IPS DF 19.7 (cell line): ENCODE measurements around the gene MRPL46.
"Not testable (repeated sequence)": the region's sequence is repeated elsewhere in the genome, so short reads cannot be mapped to it uniquely, and the experiment has no call there.

ENCODE experiments used
- DNase-seq: peaks from one replicate; pipeline ENCODE4 v3.0.0-alpha.2; 2013; ENCODE audit warnings: low read depth, low spot score

The MRPL46 gene

DNA sequence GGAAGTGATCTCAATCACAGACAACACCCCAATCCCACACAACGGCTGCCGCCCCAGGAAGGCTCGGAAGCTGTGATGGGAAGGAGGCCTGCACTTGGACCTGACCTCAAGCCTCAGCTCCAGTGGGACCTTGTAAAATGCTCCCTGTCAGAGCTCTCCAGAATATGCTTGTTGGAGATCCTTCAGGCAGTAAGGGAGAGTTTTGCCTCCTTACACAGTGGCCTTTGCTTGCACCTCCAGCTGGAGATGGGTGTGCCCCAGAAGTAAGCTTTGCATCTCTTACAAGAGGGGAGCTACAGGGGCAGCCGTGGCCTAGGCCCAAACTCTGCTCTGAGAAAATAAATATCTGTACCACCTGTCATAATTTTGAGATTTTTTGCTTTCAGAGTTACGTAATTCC, 10.7 kb upstream of the MRPL46 start:
- DNase-seq: no peak

DNA sequence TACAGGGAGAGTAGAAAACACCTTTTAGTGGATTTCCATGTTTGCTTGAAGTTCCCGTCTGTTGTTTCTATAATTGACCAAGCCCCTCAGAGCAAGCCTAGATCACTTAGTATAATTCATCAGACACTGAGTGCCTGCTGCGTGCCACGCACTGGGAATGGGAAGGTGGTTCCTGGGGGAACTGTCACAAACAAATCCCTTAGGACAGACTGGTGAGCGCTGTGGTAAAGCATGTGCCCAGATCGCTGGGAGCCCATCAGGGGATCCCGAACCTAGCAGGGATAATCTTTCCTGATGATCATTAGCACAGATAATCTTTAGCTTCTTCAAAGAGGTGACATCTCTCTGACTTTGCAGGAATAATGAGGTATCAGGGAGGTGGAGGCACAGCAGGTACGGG, 9.9 kb upstream of the MRPL46 start:
- DNase-seq: no peak

DNA sequence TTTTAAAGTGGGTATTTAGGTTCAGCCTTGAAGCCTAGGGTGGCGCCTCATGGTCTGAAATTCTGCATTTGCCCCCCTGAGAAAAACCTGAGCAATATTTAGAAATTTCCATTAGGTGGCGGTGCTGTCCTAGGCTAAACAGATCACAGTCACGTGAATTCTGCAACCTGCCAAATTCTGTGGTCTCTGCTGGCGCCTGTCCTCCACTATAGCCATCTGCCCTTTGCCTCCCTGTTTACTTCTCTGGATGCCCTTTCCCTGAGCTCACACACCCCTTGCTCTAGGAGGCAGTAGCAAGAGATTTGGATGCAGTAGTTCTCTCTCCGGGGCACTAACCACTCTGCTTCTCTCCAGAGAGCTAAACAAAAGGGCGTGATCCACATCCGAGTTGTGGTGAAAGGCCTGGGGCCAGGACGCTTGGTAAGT, 9.5 kb upstream of the MRPL46 start:
- DNase-seq: no peak

DNA sequence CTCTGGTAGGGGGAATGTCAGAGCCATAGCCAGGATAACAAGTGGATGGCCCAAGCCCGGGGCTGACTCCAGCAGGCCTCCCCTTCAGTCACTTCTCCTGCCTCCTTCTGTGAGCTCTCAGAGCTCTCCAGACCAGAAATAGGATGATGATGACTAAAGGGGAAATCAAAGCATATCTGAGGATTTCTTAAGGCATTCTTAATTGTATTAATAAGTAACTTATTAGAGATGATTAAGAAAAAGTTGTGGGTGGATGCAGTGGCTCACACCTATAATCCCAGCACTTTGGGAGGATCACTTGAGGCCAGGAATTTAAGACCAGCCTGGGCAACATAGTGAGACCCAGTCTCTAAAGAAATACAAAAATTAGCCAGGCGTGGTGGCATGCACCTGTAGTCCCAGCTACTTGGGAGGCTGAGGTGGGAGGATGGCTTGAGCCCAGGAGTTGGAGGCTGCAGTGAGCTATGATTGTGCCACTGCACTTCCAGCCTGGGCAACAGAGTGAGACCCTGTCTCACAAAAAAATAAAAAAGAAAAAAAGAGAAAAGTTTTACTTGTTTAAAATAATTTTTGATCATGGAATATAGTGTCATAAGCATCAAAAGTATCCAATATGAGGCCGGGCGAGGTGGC, 6.6 kb upstream of the MRPL46 start:
- not testable (repeated sequence) for DNase-seq

DNA sequence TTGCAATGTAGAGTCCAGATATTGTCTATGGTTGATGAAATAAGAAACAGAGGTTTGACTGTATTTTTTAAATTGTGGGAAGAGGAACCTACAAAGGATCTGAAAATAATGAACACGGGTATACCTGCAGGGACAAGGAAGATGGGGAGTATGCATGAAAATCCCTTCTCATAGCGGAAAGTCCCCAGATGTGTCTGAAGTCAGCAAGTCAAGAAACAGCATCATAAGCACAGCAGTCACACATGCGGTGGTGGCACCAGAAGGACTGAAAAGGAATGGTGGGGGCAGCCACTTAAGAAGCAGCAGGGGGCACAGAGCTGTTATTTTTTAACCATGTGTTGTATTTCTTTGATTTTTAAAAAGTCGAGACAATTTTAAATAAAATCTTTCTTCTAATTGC, 5.0 kb upstream of the MRPL46 start:
- DNase-seq: no peak

DNA sequence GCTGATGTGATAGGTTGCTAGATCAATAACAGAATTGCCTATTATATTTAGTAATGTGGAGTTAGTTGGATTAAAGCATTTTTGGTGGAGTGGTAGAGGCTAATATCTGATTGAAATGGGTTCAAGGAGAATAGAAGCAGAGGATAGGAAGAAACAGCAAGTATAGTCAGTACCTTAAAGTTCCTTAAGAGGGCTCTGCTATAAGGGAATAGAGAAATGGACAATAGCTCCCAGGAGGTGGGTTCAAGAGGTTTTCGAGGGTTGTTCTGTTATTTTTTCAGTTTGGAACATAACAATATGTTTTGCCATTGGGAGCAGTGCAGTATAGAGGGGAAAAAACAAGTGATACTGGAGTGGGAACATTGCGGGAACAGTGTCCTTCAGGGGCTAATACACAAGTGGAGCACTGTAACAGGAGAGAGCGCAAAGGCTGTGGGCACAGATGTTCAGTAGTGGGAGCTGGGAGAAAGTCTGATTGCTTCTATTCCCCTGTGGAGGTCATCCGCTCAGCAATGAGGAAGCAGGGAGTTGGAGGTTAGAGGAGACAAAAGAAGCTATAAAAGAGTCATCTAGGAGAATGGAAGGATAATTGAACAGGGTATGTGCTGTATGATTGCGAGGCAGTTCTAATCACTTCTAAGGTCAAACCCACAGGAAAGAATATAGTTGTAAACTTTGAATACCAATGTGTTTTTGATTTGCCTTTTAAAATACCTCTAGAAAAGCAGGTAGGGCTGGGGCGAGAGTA, 3.6 kb upstream of the MRPL46 start:
- no peak for DNase-seq

DNA sequence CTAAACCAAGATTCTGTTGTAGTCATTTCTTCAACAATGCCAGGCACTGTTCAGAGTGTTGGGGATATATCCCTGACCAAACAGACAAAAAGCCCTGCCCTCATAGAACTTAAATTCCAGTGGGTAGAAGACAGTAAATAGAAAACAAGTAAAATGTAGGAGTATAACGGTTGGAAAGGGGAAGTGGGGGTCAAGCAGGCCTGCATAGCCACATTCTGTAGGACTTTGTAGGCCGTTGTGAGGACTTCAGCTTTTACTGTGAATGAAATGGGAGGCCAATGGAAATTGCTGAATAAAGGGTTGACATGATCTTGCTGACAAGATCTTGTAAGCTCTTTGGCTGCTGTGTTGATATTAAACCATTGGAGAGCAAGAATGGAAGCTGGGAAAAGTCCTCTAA, 2.1 kb upstream of the MRPL46 start:
- DNase-seq: no peak

DNA sequence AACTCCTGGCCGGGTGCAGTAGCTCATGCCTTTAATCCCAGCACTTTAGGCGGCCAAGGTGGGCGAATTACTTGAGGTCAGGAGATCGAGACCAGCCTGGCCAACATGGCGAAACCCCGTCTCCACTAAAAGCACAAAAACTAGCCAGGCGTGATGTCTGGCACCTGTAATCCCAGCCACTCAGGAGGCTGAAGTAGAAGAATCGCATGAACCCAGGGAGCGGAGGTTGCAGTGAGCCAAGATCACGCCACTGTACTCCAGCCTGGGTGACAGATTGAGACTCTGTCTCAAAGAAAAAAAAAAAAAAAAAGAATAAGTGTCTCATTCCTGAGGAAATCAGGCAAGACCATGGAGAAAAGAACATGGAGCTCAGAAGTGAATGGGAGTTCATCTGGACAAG, 1.5 kb upstream of the MRPL46 start:
- DNase-seq: not testable (repeated sequence)

DNA sequence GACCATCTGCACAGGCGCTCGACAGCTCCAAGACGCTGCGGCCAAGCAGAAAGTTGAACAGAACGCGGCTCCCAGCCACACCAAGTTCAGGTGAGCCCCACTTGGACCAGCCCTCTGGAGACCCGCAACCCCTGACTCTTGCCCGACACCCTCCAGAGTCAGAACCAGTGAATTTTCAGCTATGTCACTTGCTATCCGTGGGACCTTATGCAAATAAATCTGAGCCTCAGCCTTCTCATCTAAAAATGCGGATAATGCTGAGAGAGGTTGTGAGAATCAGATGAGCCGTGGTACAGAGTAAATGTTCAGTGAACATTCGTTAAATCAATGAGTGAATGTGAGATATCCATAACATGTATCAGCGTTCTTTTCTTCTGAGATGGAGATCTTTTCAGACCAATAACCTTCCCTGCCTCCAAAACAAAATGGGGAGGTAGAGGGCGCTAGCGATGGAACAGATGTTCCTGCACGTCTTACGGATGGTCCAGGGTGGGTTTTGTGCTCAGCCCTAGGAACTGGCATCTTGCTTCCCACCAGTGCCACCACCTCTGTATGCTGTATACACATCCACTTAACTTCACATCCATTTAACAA, 844 bp upstream of the MRPL46 start:
- no peak for DNase-seq

DNA sequence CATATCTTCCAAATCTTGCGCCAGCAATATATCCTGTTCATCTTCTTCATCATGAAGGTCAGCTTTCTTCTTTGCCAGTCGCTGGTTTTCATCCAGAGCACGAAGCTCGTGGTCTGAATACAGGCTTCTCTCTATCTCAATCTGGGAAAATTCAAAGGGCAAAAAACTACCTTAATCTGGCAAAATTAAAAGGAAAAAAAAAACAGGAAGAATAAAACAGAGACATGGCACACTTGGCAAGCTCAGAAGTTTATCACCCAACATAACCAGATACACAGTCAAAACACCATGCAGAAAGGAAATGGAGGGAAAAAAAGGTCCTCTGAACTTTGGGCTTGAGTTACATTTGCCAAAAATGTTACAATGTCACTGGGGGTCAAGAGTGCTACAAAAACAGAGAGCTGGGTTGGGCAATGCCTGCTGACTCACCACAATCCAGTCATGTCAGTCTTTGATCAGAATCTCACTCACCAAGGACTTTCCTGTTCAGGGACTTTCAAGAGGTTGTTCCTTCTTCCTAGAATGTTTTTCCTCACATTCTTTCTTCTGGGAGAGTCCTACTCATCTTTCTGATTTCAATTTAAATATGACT, 1.5 kb downstream of the MRPL46 start:
- no peak for DNase-seq

DNA sequence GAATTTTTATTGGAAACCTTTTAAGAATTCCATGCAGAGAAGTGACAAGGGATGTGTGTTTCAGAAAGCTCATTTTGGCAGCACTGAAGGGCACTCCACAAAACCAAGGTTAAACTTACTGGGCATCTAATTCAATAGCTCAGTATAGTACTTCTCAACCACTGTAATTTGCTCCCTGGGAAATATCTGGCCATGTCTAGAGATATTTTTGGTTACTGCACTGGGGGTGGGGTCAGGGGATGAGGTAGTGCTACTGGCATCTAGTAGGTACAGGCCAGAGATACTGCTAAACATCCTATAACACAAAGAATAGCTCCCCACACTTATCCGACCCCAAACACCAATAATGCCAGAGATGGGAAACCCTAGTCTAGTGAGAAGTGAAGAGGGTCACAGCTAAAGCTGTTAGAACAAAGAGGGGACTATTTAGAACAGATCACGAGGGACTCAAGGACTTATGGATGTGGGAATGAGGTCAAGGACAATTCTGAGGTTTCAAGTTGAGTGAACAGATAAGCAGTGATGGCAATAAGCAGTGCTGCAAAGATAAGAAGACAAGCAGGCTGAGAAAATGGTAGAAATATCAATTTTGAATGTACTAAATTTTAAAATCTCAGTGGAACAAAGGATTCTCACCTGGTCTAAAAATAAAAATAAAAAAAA, 3.2 kb downstream of the MRPL46 start:
- DNase-seq: no peak

DNA sequence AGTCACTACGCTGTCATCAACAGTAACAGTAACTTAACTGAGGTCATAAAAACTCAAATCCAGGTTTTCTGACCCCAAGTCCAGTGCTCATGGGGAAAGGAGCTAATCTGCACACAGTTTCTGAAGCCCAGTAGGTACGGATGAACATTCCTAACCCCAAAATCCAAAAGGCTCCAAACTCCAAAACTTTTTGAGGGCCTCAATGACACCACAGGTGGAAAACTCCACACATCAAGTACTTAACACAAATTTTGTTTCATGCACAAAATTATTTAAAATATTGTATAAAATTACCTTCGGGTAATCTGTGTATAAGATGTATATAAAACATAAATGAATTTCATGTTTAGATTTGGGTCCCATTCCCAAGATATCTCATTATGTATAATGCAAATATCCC, 10.5 kb downstream of the MRPL46 start:
- no peak for DNase-seq

DNA sequence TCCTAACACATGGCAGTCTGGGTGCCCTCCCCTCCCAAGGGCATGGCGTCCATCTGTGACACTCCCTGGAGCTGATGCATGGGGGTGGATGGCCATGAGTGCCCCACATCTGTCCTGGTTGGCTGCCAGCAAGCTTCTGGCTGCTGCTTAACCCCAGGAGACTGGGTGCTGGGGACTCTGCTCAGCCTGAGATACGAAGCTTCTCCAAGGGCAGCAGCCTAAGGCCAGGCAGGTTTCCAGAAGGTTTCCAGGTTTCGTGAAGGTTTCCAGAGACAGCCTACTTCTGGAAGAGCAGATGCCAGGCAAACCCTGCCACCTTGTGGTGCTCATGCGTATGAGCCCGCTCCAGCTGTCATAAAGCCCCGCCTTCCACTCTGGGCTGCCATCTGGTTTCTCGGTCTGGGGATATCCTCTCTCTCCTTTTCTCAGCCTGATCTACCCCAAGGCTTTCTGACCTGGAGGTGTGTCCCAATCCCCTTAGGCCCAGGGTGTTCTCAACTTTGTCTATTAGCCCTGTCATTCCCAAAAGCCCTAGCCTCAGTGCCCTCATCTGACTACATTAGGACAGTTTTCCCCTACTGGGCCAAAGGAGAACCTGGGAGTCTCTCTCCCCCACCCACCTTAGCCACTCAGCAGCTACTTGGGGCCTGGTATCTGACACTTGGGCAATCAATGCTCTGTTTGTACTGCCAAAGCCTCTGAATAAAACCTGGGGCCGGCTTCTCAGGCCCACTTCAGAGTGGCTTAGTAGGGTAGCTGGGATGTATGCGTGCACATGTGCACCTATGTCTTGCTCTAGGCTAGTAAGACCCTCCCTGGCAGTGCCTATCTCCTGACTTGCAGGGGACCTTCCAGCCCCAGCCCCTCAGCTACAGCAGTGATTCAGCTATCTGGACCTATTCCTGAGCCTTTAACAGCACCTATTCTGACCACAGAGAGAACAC, 12.0 kb downstream of the MRPL46 start:
- peak; percentile 57 for DNase-seq

DNA sequence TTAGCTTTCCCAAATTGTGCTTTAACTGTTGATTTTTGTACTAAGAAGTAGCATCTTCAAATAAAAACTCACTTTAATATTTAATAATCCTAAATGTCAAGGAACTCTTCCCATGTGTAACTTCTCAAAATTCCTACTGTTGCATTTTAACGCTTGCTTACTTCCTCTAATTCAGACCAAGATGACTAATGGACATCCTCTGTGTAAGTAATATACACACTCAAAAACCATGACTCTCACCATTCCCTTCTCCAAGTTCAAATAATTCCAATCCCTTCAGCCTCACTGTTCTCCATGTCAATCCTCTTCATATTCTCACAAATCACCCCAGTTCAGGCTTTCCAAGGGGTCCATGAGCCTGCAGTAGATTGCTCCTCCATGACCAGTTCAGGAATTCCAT, 13.0 kb downstream of the MRPL46 start:
- no peak for DNase-seq

DNA sequence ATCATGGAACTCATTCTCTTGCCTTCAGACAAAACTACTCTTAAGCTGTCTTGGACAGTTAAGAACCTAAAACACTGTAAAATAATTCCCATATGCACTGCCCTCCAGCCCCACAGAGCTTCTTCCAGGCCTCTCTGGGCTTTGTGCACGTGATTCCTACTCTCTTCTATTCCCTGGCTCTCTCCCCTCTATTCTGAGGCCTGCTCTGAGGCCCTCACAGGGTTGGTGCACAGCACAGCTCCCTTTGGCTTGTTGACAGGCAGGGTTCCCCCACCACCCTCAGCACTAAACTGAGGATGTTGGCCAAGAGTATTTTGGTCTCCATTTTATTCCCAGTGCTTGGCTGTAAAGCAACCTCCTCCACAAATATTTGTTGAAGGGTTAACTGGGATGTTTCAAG, 13.5 kb downstream of the MRPL46 start:
- DNase-seq: no peak

DNA sequence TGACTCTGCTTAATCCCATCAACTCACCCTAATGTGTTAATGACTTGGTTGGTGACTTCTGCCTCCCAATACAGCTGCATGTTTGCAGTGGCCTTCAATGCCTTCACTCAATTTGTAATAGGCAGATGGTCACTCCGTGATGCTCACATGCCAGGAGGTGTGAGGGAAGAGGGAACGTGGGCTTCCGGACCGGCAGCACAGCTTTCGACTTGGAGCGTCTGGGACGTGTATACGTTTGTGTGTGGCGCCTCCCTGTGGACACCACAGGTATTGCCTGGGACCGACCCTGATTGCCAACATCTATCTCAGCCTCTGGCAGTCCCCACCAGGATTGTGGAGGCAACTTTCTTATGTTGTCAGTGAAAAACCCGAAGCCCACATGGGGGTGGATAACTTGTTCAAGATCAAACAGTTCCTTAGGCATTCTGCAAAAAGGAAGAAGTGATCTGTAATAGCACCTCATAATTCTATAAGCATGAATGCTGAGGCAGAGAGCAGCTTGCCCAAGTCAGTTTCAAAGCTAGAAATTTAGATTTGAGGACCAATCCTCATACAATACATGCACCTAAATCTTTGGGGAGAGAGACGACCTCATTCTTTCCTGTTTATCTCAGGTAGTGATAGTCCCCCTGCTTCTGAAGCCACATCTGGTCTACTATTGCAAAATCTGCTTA, 16.9 kb downstream of the MRPL46 start:
- peak; percentile 40 for DNase-seq

DNA sequence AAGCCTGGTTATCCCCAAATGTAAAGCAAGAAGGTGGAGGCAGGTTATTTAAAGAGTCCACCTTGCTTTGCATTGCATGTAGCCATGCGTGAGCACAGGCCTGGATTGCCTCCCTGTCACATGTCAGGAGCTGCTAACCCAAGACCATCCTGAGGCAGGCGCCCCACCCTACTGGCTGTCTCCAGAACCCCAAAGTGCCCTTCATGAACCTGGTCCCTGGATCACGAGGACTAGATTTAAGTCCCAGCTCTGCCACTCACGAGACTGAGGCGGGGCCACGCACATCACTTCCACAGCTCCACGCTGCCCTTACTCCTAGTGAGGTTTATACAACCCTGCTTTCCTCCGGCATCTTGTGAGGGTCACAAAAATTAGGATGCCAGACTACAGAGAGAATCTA, 17.6 kb downstream of the MRPL46 start:
- DNase-seq: no peak

DNA sequence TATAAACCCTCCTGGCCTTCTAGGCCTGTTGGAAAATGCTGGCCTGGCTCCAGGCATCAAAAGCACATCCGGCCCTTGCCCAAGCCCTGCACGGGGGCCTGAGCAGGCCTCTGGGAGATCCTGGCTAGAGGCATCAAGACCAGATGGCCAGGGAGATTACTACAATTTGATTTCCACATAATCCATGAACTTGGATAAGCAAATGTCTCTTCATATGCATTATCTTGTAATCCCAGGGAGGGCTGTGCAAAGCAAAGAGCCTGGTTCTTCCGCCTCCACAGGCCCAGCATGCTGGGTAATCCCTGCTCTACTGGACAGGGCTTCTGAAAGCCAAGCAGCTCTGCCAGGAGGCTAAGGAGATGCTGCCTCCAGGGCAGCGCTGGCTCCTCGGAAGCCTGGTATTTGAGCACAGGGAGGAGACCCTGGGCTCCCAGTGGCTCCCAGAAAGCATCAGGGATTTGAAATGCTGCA, 18.2 kb downstream of the MRPL46 start:
- DNase-seq: no peak

DNA sequence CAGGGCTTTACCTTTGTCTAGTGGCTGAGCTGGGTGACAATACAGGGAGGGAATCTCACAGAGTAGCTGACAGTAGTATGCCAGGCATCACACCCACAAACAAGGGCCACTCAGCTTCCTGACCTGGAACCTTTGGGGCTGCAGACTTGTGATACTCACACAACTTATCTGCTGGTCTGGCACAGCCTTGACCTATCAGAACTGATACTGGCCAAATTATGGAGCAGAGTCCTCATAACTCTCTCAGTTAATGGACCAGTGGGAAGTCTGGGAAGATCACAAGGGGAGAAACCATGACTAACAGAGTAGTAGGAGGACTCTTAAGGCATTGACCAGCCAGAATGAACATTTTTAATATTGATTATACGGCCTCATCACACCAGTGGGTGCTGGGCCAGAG, 19.4 kb downstream of the MRPL46 start:
- no peak for DNase-seq

DNA sequence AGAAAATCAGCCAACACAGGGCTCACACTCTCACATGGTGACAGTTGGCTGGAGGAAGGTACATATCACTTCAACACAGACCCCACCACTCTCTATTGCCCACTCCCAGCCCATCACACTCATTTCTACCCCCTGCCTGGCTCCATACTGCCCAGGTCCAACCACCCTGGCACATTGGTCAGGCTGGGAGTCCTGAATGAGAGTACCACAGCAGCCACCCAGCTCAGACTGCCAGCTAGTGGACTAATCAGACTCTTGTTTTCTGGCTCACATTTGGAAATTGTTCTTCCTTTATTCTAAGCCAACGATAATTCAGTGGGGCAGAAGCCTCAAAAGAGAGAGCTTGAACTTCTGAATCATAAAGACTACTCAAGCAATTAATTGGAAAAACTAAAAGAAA, 20.0 kb downstream of the MRPL46 start:
- no peak for DNase-seq
